GM12892 (cell line): ENCODE results near the gene CCDC182.

ENCODE experiments used
- POLR2A ChIP-seq: IDR thresholded peaks from 2 replicates; pipeline ENCODE4 v1.6.1; 2011; ENCODE audit warnings: low read depth, low read length, control low read depth
- POLR2AphosphoS5 ChIP-seq: IDR thresholded peaks from 2 replicates; pipeline ENCODE4 v1.6.1; 2011; ENCODE audit warnings: low read depth, low read length, control low read depth

GRCh38 chr17:57766318-57766943 is 21.3 kb upstream of the CCDC182 start:
- TF ChIP-seq POLR2AphosphoS5 (no peak), POLR2A (no peak)
